COLO829 (cell line): Measurements from ENCODE around the gene CCDC171.
"Not testable (repeated sequence)": the region's sequence is repeated elsewhere in the genome, so short reads cannot be mapped to it uniquely, and the experiment has no call there.

Experiments
- DNase-seq: peaks from one replicate; pipeline ENCODE4 v3.0.0; 2012; ENCODE audit warnings: low spot score

The CCDC171 gene

GRCh38 chr9:15570769-15571168 is 17.9 kb downstream of the CCDC171 start:
- DNase-seq = no peak

GRCh38 chr9:15572200-15572770 is 19.4 kb downstream of the CCDC171 start:
- DNase-seq = no peak

- DNase-seq = no peak
These were observed 23.7 kb downstream of the CCDC171 start for GRCh38 chr9:15576350-15577050.

GRCh38 chr9:15578714-15579113 is 25.9 kb downstream of the CCDC171 start:
- DNase-seq = no peak

GRCh38 chr9:15584379-15584778 is 31.5 kb downstream of the CCDC171 start:
- DNase-seq = no peak

GRCh38 chr9:15592317-15592716 is 39.5 kb downstream of the CCDC171 start:
- DNase-seq = no peak

GRCh38 chr9:15592940-15593339 is 40.1 kb downstream of the CCDC171 start:
- DNase-seq = peak; percentile 5

GRCh38 chr9:15600666-15601330 is 48.0 kb downstream of the CCDC171 start:
- DNase-seq = not testable (repeated sequence)

- DNase-seq = peak; percentile 17
These were observed 54.0 kb downstream of the CCDC171 start for GRCh38 chr9:15606643-15607472.

- DNase-seq = no peak
These were observed 60.1 kb downstream of the CCDC171 start for GRCh38 chr9:15612962-15613361.

- DNase-seq = no peak
These were observed 64.9 kb downstream of the CCDC171 start for GRCh38 chr9:15617782-15618181.

- DNase-seq = no peak
These were observed 65.9 kb downstream of the CCDC171 start for GRCh38 chr9:15618540-15619331.

GRCh38 chr9:15622318-15622971 is 69.6 kb downstream of the CCDC171 start:
- no peak for DNase-seq

GRCh38 chr9:15635752-15636151 is 82.9 kb downstream of the CCDC171 start:
- DNase-seq = no peak

- DNase-seq = no peak
These were observed 87.3 kb downstream of the CCDC171 start for GRCh38 chr9:15640121-15640520.

GRCh38 chr9:15641291-15641690 is 88.4 kb downstream of the CCDC171 start:
- no peak for DNase-seq

GRCh38 chr9:15642369-15642962 is 89.6 kb downstream of the CCDC171 start:
- peak; percentile 13 for DNase-seq

GRCh38 chr9:15670246-15670645 is 117.4 kb downstream of the CCDC171 start:
- DNase-seq = no peak

GRCh38 chr9:15670894-15671293 is 118.1 kb downstream of the CCDC171 start:
- DNase-seq = no peak

GRCh38 chr9:15693701-15694100 is 140.9 kb downstream of the CCDC171 start:
- no peak for DNase-seq

- peak; percentile 3 for DNase-seq
These were observed 144.1 kb downstream of the CCDC171 start for GRCh38 chr9:15696979-15697378.
